ENCODE results near the gene NAA40.
A peak's percentile ranks its signal among the peaks of the same experiment; 100 is the strongest.

NAA40 gene

GRCh38 chr11:63986156-63986931, 47.5 kb downstream of the NAA40 start, which contains the start of gene OTUB1 (continued):
- no peak for TF ChIP-seq ZBTB10 (tag by site-specific recombination; IDR thresholded peaks at IDR 0.05)
- no peak for TF ChIP-seq ZSCAN16 (tag by site-specific recombination; IDR thresholded peaks at IDR 0.05)
- peak; percentile 88 for TF ChIP-seq SP3 (tag by site-specific recombination; IDR thresholded peaks at IDR 0.05)
- no peak for TF ChIP-seq ZNF354C (tag by site-specific recombination; IDR thresholded peaks at IDR 0.05; ENCODE audit: borderline replicate concordance, low read depth)
- no peak for TF ChIP-seq KLF10 (tag by site-specific recombination; IDR thresholded peaks at IDR 0.05)
- no peak for TF ChIP-seq ZNF777 (tag by site-specific recombination; IDR thresholded peaks at IDR 0.05; ENCODE audit: borderline replicate concordance)
- TF ChIP-seq, protein P1, sequence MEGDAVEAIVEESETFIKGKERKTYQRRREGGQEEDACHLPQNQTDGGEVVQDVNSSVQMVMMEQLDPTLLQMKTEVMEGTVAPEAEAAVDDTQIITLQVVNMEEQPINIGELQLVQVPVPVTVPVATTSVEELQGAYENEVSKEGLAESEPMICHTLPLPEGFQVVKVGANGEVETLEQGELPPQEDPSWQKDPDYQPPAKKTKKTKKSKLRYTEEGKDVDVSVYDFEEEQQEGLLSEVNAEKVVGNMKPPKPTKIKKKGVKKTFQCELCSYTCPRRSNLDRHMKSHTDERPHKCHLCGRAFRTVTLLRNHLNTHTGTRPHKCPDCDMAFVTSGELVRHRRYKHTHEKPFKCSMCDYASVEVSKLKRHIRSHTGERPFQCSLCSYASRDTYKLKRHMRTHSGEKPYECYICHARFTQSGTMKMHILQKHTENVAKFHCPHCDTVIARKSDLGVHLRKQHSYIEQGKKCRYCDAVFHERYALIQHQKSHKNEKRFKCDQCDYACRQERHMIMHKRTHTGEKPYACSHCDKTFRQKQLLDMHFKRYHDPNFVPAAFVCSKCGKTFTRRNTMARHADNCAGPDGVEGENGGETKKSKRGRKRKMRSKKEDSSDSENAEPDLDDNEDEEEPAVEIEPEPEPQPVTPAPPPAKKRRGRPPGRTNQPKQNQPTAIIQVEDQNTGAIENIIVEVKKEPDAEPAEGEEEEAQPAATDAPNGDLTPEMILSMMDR (tag by site-specific recombination; IDR thresholded peaks at IDR 0.05): no peak
- TF ChIP-seq SP7 (tag by site-specific recombination; IDR thresholded peaks at IDR 0.05): peak; percentile 64
- TF ChIP-seq, protein P2, sequence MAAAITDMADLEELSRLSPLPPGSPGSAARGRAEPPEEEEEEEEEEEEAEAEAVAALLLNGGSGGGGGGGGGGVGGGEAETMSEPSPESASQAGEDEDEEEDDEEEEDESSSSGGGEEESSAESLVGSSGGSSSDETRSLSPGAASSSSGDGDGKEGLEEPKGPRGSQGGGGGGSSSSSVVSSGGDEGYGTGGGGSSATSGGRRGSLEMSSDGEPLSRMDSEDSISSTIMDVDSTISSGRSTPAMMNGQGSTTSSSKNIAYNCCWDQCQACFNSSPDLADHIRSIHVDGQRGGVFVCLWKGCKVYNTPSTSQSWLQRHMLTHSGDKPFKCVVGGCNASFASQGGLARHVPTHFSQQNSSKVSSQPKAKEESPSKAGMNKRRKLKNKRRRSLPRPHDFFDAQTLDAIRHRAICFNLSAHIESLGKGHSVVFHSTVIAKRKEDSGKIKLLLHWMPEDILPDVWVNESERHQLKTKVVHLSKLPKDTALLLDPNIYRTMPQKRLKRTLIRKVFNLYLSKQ (tag by site-specific recombination; IDR thresholded peaks at IDR 0.05; ENCODE audit: borderline replicate concordance): no peak
- TF ChIP-seq ZNF792 (tag by site-specific recombination; IDR thresholded peaks at IDR 0.05): no peak
- TF ChIP-seq ZNF501 (tag by site-specific recombination; IDR thresholded peaks at IDR 0.05): no peak
- TF ChIP-seq, protein P3, sequence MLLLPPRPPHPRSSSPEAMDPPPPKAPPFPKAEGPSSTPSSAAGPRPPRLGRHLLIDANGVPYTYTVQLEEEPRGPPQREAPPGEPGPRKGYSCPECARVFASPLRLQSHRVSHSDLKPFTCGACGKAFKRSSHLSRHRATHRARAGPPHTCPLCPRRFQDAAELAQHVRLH (tag by site-specific recombination; IDR thresholded peaks at IDR 0.05): peak; percentile 36; the same call in 1 of the 2 replicates
- no peak for TF ChIP-seq ZNF530 (tag by site-specific recombination; IDR thresholded peaks at IDR 0.05; ENCODE audit: low read depth)
- no peak for TF ChIP-seq PRDM6 (tag by site-specific recombination; IDR thresholded peaks at IDR 0.05)
- no peak for TF ChIP-seq ZNF140 (tag by site-specific recombination; IDR thresholded peaks at IDR 0.05)
- TF ChIP-seq ZNF280C (tag by site-specific recombination; IDR thresholded peaks at IDR 0.05): no peak
- TF ChIP-seq ZNF324 (tag by site-specific recombination; IDR thresholded peaks at IDR 0.05): peak; percentile 53; the same call in 1 of the 2 replicates
- TF ChIP-seq ZNF610 (tag by site-specific recombination; IDR thresholded peaks at IDR 0.05; ENCODE audit: borderline replicate concordance): peak; percentile 50; the same call in 1 of the 2 replicates
- TF ChIP-seq ZNF23 (tag by site-specific recombination; IDR thresholded peaks at IDR 0.05; ENCODE audit: borderline replicate concordance): no peak
- no peak for TF ChIP-seq ZNF274 (IDR thresholded peaks at IDR 0.05; ENCODE audit: low read length)
- no peak for TF ChIP-seq ZNF274 (tag by site-specific recombination; IDR thresholded peaks at IDR 0.05; ENCODE audit: borderline replicate concordance)
- no peak for TF ChIP-seq ZNF621 (tag by site-specific recombination; IDR thresholded peaks at IDR 0.05)
- TF ChIP-seq, protein P4, sequence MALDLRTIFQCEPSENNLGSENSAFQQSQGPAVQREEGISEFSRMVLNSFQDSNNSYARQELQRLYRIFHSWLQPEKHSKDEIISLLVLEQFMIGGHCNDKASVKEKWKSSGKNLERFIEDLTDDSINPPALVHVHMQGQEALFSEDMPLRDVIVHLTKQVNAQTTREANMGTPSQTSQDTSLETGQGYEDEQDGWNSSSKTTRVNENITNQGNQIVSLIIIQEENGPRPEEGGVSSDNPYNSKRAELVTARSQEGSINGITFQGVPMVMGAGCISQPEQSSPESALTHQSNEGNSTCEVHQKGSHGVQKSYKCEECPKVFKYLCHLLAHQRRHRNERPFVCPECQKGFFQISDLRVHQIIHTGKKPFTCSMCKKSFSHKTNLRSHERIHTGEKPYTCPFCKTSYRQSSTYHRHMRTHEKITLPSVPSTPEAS (tag by site-specific recombination; IDR thresholded peaks at IDR 0.05): no peak
- no peak for TF ChIP-seq ZBTB21 (tag by site-specific recombination; IDR thresholded peaks at IDR 0.05)
- no peak for TF ChIP-seq HOXD13 (CRISPR knock-in tag; IDR thresholded peaks at IDR 0.05; ENCODE audit: borderline replicate concordance)
- TF ChIP-seq ZNF629 (tag by site-specific recombination; IDR thresholded peaks at IDR 0.05): peak; percentile 57
- no peak for TF ChIP-seq ZNF394 (tag by site-specific recombination; IDR thresholded peaks at IDR 0.05; ENCODE audit: borderline replicate concordance)
- no peak for TF ChIP-seq ZNF664 (tag by site-specific recombination; IDR thresholded peaks at IDR 0.05)

Measured in HEK293 (cell line).